Measurements from ENCODE around the gene ANAPC16. TPM values are rescaled to one million over a fixed set of nuclear protein-coding genes. Genes with fewer than 3 reads are reported as not detected.
"Not testable (repeated sequence)": the region's sequence is repeated elsewhere in the genome, so short reads cannot be mapped to it uniquely, and the experiment has no call there.

The ANAPC16 gene
- total RNA-seq, 1 donor from 2014 or later, result 79.2 TPM

GRCh38 chr10:72248468-72249151 lies 32.8 kb downstream of the ANAPC16 start:
- Mint-ChIP-seq H3K9me3 (no peaks in the 10 kb centered on the region), H3K36me3 (no peaks in the 10 kb centered on the region), H3K27me3 (no peaks in the 10 kb centered on the region), H3K4me3 (peak overlapping the region; percentile 44), H3K27ac (peak overlapping the region; percentile 55), H3K4me1 (ENCODE audit: unreplicated experiment) (peaks cover 43% of the 10 kb centered on the region)
- no peak for DNase-seq (ENCODE audit: extremely low spot score, unreplicated experiment)
- TF ChIP-seq CTCF (conservative IDR thresholded peaks at IDR 0.05), result no peak

- peak overlapping the region; percentile 55 for H3K27ac Mint-ChIP-seq
- not testable (repeated sequence) for H3K27me3 Mint-ChIP-seq; H3K4me3 Mint-ChIP-seq; H3K36me3 Mint-ChIP-seq; H3K9me3 Mint-ChIP-seq; DNase-seq (ENCODE audit: extremely low spot score, unreplicated experiment)
- H3K4me1 Mint-ChIP-seq (ENCODE audit: unreplicated experiment), result peaks cover 38% of the 10 kb centered on the region
Observed at GRCh38 chr10:72249176-72249862, 33.5 kb downstream of the ANAPC16 start.

GRCh38 chr10:72250666-72251065 lies 34.9 kb downstream of the ANAPC16 start:
- peak overlapping the region; percentile 11 for H3K4me3 Mint-ChIP-seq
- H3K27me3 Mint-ChIP-seq, result no peaks in the 10 kb centered on the region
- no peak for TF ChIP-seq CTCF (conservative IDR thresholded peaks at IDR 0.05)
- DNase-seq (ENCODE audit: extremely low spot score, unreplicated experiment), result no peak
- H3K27ac Mint-ChIP-seq, result peak overlapping the region; percentile 50
- no peaks in the 10 kb centered on the region for H3K36me3 Mint-ChIP-seq
- H3K9me3 Mint-ChIP-seq, result no peaks in the 10 kb centered on the region
- peaks cover 39% of the 10 kb centered on the region for H3K4me1 Mint-ChIP-seq (ENCODE audit: unreplicated experiment)

GRCh38 chr10:72251635-72252034 lies 35.8 kb downstream of the ANAPC16 start:
- H3K27ac Mint-ChIP-seq, result peak overlapping the region; percentile 56
- no peaks in the 10 kb centered on the region for H3K27me3 Mint-ChIP-seq
- no peak for TF ChIP-seq CTCF (conservative IDR thresholded peaks at IDR 0.05)
- H3K9me3 Mint-ChIP-seq, result no peaks in the 10 kb centered on the region
- no peak overlapping the region for H3K4me3 Mint-ChIP-seq
- DNase-seq (ENCODE audit: extremely low spot score, unreplicated experiment), result no peak
- peaks cover 45% of the 10 kb centered on the region for H3K4me1 Mint-ChIP-seq (ENCODE audit: unreplicated experiment)
- H3K36me3 Mint-ChIP-seq, result no peaks in the 10 kb centered on the region

GRCh38 chr10:72252972-72253371 lies 37.2 kb downstream of the ANAPC16 start:
- no peak for TF ChIP-seq CTCF (conservative IDR thresholded peaks at IDR 0.05)
- Mint-ChIP-seq H3K4me3 (no peak overlapping the region), H3K27ac (peak overlapping the region; percentile 49), H3K9me3 (no peaks in the 10 kb centered on the region), H3K36me3 (no peaks in the 10 kb centered on the region), H3K27me3 (no peaks in the 10 kb centered on the region), H3K4me1 (ENCODE audit: unreplicated experiment) (peaks cover 50% of the 10 kb centered on the region)
- DNase-seq (ENCODE audit: extremely low spot score, unreplicated experiment), result no peak

GRCh38 chr10:72253578-72253977 lies 37.8 kb downstream of the ANAPC16 start:
- Mint-ChIP-seq H3K36me3 (no peaks in the 10 kb centered on the region), H3K4me1 (ENCODE audit: unreplicated experiment) (peaks cover 44% of the 10 kb centered on the region), H3K27ac (peak overlapping the region; percentile 49), H3K9me3 (no peaks in the 10 kb centered on the region), H3K27me3 (no peaks in the 10 kb centered on the region), H3K4me3 (no peak overlapping the region)
- no peak for TF ChIP-seq CTCF (conservative IDR thresholded peaks at IDR 0.05)
- no peak for DNase-seq (ENCODE audit: extremely low spot score, unreplicated experiment)
